ENCODE data around the gene KDM7A.

The KDM7A gene

DNA sequence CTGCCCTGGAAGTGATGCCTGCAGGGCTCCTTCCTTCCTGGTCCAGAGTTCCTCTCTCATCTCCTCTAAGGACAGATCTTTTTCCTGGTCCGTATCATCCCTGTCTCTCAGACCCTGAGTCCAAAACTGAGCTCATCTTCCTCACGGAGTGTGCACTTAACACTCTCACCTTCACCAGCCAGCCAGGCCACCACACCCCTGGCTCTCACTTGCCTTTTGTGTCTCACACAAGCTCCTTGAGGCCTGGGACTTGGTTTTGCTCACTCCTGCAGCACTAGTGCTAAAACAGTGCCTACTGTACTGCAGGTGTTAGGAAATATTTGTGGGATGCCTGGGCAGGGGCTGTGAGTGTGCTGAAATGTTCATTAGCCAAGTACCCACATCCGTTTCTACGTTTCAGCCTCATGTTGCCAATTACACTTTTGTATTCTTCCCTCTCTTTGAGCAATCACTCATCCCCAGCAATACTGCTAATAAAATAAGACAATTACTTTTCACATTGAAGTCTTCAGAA lies 92.6 kb downstream of the KDM7A start (continued):
- TF ChIP-seq, protein P1, sequence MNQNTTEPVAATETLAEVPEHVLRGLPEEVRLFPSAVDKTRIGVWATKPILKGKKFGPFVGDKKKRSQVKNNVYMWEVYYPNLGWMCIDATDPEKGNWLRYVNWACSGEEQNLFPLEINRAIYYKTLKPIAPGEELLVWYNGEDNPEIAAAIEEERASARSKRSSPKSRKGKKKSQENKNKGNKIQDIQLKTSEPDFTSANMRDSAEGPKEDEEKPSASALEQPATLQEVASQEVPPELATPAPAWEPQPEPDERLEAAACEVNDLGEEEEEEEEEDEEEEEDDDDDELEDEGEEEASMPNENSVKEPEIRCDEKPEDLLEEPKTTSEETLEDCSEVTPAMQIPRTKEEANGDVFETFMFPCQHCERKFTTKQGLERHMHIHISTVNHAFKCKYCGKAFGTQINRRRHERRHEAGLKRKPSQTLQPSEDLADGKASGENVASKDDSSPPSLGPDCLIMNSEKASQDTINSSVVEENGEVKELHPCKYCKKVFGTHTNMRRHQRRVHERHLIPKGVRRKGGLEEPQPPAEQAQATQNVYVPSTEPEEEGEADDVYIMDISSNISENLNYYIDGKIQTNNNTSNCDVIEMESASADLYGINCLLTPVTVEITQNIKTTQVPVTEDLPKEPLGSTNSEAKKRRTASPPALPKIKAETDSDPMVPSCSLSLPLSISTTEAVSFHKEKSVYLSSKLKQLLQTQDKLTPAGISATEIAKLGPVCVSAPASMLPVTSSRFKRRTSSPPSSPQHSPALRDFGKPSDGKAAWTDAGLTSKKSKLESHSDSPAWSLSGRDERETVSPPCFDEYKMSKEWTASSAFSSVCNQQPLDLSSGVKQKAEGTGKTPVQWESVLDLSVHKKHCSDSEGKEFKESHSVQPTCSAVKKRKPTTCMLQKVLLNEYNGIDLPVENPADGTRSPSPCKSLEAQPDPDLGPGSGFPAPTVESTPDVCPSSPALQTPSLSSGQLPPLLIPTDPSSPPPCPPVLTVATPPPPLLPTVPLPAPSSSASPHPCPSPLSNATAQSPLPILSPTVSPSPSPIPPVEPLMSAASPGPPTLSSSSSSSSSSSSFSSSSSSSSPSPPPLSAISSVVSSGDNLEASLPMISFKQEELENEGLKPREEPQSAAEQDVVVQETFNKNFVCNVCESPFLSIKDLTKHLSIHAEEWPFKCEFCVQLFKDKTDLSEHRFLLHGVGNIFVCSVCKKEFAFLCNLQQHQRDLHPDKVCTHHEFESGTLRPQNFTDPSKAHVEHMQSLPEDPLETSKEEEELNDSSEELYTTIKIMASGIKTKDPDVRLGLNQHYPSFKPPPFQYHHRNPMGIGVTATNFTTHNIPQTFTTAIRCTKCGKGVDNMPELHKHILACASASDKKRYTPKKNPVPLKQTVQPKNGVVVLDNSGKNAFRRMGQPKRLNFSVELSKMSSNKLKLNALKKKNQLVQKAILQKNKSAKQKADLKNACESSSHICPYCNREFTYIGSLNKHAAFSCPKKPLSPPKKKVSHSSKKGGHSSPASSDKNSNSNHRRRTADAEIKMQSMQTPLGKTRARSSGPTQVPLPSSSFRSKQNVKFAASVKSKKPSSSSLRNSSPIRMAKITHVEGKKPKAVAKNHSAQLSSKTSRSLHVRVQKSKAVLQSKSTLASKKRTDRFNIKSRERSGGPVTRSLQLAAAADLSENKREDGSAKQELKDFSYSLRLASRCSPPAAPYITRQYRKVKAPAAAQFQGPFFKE (tag by site-specific recombination; IDR thresholded peaks at IDR 0.05; ENCODE audit: borderline replicate concordance) = no peak

DNA sequence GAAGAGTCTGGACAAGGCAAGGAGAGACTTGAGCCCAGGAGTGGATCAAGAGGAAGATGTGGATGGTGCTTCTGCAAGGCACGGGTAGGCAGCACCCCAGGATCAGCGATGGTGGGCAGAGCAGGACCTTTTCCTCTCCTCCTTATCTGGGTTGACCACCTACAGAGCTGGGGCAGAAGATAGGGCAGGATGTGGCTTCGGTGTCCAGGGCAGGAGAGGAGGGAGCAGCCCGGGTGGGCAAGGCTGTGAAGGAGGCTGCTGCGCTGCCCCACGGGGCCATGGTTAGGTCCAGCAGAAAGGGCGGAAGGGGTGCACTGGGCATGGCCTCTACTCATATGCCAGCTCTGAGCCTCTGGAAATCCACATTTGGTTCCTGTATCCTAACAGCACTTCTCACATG lies 94.0 kb downstream of the KDM7A start:
- no peaks in the 10 kb centered on the region for H3K4me1 ChIP-seq (ENCODE audit: control insufficient read depth, insufficient read depth, low read length)
- no peaks in the 10 kb centered on the region for H3K9me3 ChIP-seq (ENCODE audit: control insufficient read depth, insufficient read depth, low read depth, low read length)
- H3K4me3 ChIP-seq (ENCODE audit: low read depth, low read length) = no peak overlapping the region
- no peak for TF ChIP-seq ZNF239 (tag by site-specific recombination; IDR thresholded peaks at IDR 0.05)
- TF ChIP-seq BCL11B (tag by site-specific recombination; IDR thresholded peaks at IDR 0.05; ENCODE audit: low read depth) = no peak
- TF ChIP-seq, protein P2, sequence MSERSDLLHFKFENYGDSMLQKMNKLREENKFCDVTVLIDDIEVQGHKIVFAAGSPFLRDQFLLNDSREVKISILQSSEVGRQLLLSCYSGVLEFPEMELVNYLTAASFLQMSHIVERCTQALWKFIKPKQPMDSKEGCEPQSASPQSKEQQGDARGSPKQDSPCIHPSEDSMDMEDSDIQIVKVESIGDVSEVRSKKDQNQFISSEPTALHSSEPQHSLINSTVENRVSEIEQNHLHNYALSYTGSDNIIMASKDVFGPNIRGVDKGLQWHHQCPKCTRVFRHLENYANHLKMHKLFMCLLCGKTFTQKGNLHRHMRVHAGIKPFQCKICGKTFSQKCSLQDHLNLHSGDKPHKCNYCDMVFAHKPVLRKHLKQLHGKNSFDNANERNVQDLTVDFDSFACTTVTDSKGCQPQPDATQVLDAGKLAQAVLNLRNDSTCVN (tag by site-specific recombination; optimal IDR thresholded peaks at IDR 0.05) = no peak
- no peak for TF ChIP-seq ZNF701 (tag by site-specific recombination; IDR thresholded peaks at IDR 0.05)
- no peak for TF ChIP-seq GLI4 (tag by site-specific recombination; IDR thresholded peaks at IDR 0.05)
- no peak for TF ChIP-seq ZNF146 (tag by site-specific recombination; IDR thresholded peaks at IDR 0.05)
- TF ChIP-seq, protein P3, sequence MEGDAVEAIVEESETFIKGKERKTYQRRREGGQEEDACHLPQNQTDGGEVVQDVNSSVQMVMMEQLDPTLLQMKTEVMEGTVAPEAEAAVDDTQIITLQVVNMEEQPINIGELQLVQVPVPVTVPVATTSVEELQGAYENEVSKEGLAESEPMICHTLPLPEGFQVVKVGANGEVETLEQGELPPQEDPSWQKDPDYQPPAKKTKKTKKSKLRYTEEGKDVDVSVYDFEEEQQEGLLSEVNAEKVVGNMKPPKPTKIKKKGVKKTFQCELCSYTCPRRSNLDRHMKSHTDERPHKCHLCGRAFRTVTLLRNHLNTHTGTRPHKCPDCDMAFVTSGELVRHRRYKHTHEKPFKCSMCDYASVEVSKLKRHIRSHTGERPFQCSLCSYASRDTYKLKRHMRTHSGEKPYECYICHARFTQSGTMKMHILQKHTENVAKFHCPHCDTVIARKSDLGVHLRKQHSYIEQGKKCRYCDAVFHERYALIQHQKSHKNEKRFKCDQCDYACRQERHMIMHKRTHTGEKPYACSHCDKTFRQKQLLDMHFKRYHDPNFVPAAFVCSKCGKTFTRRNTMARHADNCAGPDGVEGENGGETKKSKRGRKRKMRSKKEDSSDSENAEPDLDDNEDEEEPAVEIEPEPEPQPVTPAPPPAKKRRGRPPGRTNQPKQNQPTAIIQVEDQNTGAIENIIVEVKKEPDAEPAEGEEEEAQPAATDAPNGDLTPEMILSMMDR (tag by site-specific recombination; IDR thresholded peaks at IDR 0.05) = no peak
- TF ChIP-seq KLF7 (tag by site-specific recombination; IDR thresholded peaks at IDR 0.05; ENCODE audit: borderline replicate concordance) = no peak
- TF ChIP-seq ZNF341 (tag by site-specific recombination; IDR thresholded peaks at IDR 0.05; ENCODE audit: low read depth) = no peak
- no peak for TF ChIP-seq ZNF48 (tag by site-specific recombination; IDR thresholded peaks at IDR 0.05)
- no peak for TF ChIP-seq ZNF335 (tag by site-specific recombination; conservative IDR thresholded peaks at IDR 0.05)
- TF ChIP-seq ZNF223 (tag by site-specific recombination; IDR thresholded peaks at IDR 0.05) = no peak
- TF ChIP-seq, protein P4, sequence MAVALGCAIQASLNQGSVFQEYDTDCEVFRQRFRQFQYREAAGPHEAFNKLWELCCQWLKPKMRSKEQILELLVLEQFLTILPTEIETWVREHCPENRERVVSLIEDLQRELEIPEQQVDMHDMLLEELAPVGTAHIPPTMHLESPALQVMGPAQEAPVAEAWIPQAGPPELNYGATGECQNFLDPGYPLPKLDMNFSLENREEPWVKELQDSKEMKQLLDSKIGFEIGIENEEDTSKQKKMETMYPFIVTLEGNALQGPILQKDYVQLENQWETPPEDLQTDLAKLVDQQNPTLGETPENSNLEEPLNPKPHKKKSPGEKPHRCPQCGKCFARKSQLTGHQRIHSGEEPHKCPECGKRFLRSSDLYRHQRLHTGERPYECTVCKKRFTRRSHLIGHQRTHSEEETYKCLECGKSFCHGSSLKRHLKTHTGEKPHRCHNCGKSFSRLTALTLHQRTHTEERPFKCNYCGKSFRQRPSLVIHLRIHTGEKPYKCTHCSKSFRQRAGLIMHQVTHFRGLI (tag by site-specific recombination; IDR thresholded peaks at IDR 0.05) = no peak
- TF ChIP-seq, protein P5, sequence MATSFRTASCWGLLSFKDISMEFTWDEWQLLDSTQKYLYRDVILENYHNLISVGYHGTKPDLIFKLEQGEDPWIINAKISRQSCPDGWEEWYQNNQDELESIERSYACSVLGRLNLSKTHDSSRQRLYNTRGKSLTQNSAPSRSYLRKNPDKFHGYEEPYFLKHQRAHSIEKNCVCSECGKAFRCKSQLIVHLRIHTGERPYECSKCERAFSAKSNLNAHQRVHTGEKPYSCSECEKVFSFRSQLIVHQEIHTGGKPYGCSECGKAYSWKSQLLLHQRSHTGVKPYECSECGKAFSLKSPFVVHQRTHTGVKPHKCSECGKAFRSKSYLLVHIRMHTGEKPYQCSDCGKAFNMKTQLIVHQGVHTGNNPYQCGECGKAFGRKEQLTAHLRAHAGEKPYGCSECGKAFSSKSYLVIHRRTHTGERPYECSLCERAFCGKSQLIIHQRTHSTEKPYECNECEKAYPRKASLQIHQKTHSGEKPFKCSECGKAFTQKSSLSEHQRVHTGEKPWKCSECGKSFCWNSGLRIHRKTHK (tag by site-specific recombination; IDR thresholded peaks at IDR 0.05) = no peak
- no peak for TF ChIP-seq ZNF416 (tag by site-specific recombination; IDR thresholded peaks at IDR 0.05)
- no peak overlapping the region for H3K27ac ChIP-seq (ENCODE audit: extremely low read depth, low read depth, low read length)
- CTCF ChIA-PET = no interaction called here
- no peaks in the 10 kb centered on the region for H3K36me3 ChIP-seq (ENCODE audit: control insufficient read depth in 2 of 2, insufficient read depth in 1 of 2, low read length in 2 of 2)
- POLR2A ChIA-PET = no interaction called here

All from HEK293 (cell line).